HG03039 (cell line): Measurements from ENCODE around the gene TACR1.

Source experiments
- ATAC-seq: cut with Tn5 transposase; IDR thresholded peaks from one replicate; pipeline ENCODE4 v1.9.1; 2021; ENCODE audit warnings: mild to moderate bottlenecking, moderate library complexity; ENCODE audit not compliant: unreplicated experiment

The TACR1 gene

GRCh38 chr2:75055142-75055819, 144.0 kb downstream of the TACR1 start:
- peak; percentile 1 for ATAC-seq

GRCh38 chr2:75054296-75054695, 145.0 kb downstream of the TACR1 start:
- no peak for ATAC-seq

GRCh38 chr2:75053484-75054112, 145.7 kb downstream of the TACR1 start:
- peak; percentile 62 for ATAC-seq

- no peak for ATAC-seq
These were observed 151.2 kb downstream of the TACR1 start for GRCh38 chr2:75047992-75048625.

GRCh38 chr2:75047189-75047991, 151.9 kb downstream of the TACR1 start:
- ATAC-seq: no peak

GRCh38 chr2:75045526-75046050, 153.7 kb downstream of the TACR1 start:
- no peak for ATAC-seq

GRCh38 chr2:75044291-75044690, 155.0 kb downstream of the TACR1 start:
- no peak for ATAC-seq

GRCh38 chr2:75042823-75043222, 156.5 kb downstream of the TACR1 start:
- no peak for ATAC-seq

- no peak for ATAC-seq
These were observed 157.4 kb downstream of the TACR1 start for GRCh38 chr2:75041731-75042600.

GRCh38 chr2:75041226-75041625, 158.1 kb downstream of the TACR1 start:
- no peak for ATAC-seq

- no peak for ATAC-seq
These were observed 163.6 kb downstream of the TACR1 start for GRCh38 chr2:75035444-75036353.

- ATAC-seq: no peak
These were observed 165.8 kb downstream of the TACR1 start for GRCh38 chr2:75033516-75033915.

- no peak for ATAC-seq
These were observed 167.2 kb downstream of the TACR1 start for GRCh38 chr2:75031906-75032803.

- ATAC-seq: no peak
These were observed 168.1 kb downstream of the TACR1 start for GRCh38 chr2:75031171-75031570.

- no peak for ATAC-seq
These were observed 168.9 kb downstream of the TACR1 start for GRCh38 chr2:75030218-75031009.

- no peak for ATAC-seq
These were observed 171.4 kb downstream of the TACR1 start for GRCh38 chr2:75027886-75028285.

- no peak for ATAC-seq
These were observed 173.5 kb downstream of the TACR1 start for GRCh38 chr2:75025633-75026380.
